ENCODE results near the gene SLC9A9. TPM values are rescaled to one million over a fixed set of nuclear protein-coding genes. Genes with fewer than 3 reads are reported as not detected.

Gene SLC9A9
- total and polyA plus RNA-seq, 2 of the 8 experiments (the other 6 are each of a cell fraction or from before 2014, with no cell fraction given), result 0.48 to 1.1 TPM

- H4K91ac ChIP-seq (replicated peaks; ENCODE audit: insufficient read length, low read length), result no peak overlapping the region
- no peak for DNase-seq (ENCODE audit: low read depth in 1 of 2, low spot score in 2 of 2)
- no peak overlapping the region for H3K4ac ChIP-seq (replicated peaks; ENCODE audit: insufficient read length, low read depth, low read length)
- H3K4me1 ChIP-seq (replicated peaks in 1 of 4; ENCODE audit: control insufficient read depth in 3 of 4, insufficient read depth in 4 of 4, low read length in 3 of 4), result no peaks in the 10 kb centered on the region
- FAIRE-seq, result no peak
- no peak overlapping the region for H4K8ac ChIP-seq (ENCODE audit: extremely low read depth, insufficient read depth, low read length)
- H3K14ac ChIP-seq (ENCODE audit: insufficient read length), result no peak overlapping the region
- ChIA-PET POLR2A (ENCODE audit: partially characterized antibody) (no interaction called here), CTCF (ENCODE audit: partially characterized antibody) (interaction anchor here (1.2 kb wide), 1 partner anchor 10 kb away, joined by 4 read pairs; no protein-coding TSS in a partner anchor)
- H2BK20ac ChIP-seq (ENCODE audit: low read length), result no peak overlapping the region
- no peaks in the 10 kb centered on the region for H3K36me3 ChIP-seq (ENCODE audit: control insufficient read depth in 2 of 4, insufficient read depth in 4 of 4, low read length in 3 of 4)
- no peak for TF ChIP-seq PHF8 (conservative IDR thresholded peaks at IDR 0.05; ENCODE audit: low read depth, low read length)
- TF ChIP-seq SIN3A (conservative IDR thresholded peaks at IDR 0.05 in 1 of 2, IDR thresholded peaks at IDR 0.05 in 1 of 2; ENCODE audit: low read depth in 1 of 2, low read length in 2 of 2), result no peak
- TF ChIP-seq ZNF274 (IDR thresholded peaks at IDR 0.05; ENCODE audit: borderline replicate concordance, extremely low read depth, low read length), result no peak
- no peak for TF ChIP-seq ATF2 (IDR thresholded peaks at IDR 0.05; ENCODE audit: low read length)
- H2AK5ac ChIP-seq (ENCODE audit: low read depth, low read length), result no peak overlapping the region
- no peak overlapping the region for H3K23ac ChIP-seq (ENCODE audit: insufficient read length)
- H3K4me2 ChIP-seq (ENCODE audit: insufficient read depth in 1 of 2, low read depth in 2 of 2, low read length in 2 of 2), result no peak overlapping the region
- H3K4me3 ChIP-seq (ENCODE audit: extremely low read depth in 1 of 4, insufficient read depth in 2 of 4, low read depth in 3 of 4, low read length in 4 of 4), result no peak overlapping the region
- no peak overlapping the region for H4K5ac ChIP-seq (ENCODE audit: insufficient read length, low read depth, low read length)
- no peaks in the 10 kb centered on the region for H4K20me1 ChIP-seq (replicated peaks in 1 of 2; ENCODE audit: control insufficient read depth in 1 of 2, insufficient read depth in 2 of 2, low read length in 2 of 2)
- H2BK120ac ChIP-seq (replicated peaks; ENCODE audit: low read depth, low read length), result no peak overlapping the region
- no peak overlapping the region for H3K18ac ChIP-seq (ENCODE audit: extremely low read depth, low read length)
- no peaks in the 10 kb centered on the region for H3K79me2 ChIP-seq (ENCODE audit: control insufficient read depth in 1 of 2, insufficient read depth in 2 of 2, low read length in 2 of 2)
- no peak overlapping the region for H3K27ac ChIP-seq (ENCODE audit: low read depth, low read length)
- no peaks in the 10 kb centered on the region for H3K9me3 ChIP-seq (ENCODE audit: insufficient read depth in 2 of 2, low read depth in 1 of 2, low read length in 1 of 2)
- H3K27me3 ChIP-seq (replicated peaks in 1 of 4; ENCODE audit: control insufficient read depth in 3 of 4, extremely low read depth in 1 of 4, insufficient read depth in 3 of 4, low read length in 3 of 4), result no peaks in the 10 kb centered on the region
- no peak overlapping the region for H3K56ac ChIP-seq (replicated peaks; ENCODE audit: insufficient read length, low read depth, low read length)
- H2BK12ac ChIP-seq (ENCODE audit: low read depth, low read length), result no peak overlapping the region
- no peak overlapping the region for H2AFZ ChIP-seq (ENCODE audit: low read length)
- H3K9ac ChIP-seq (replicated peaks in 1 of 4; ENCODE audit: extremely low read depth in 1 of 4, low read depth in 3 of 4, low read length in 3 of 4), result no peak overlapping the region
- H3K79me1 ChIP-seq (ENCODE audit: low read depth, low read length), result no peaks in the 10 kb centered on the region
- WGBS, 2 experiments (ENCODE audit: extremely low coverage in 1 of 2, insufficient coverage in 1 of 2, insufficient read length in 1 of 2, insufficient replicate concordance in 2 of 2, low coverage in 1 of 2, low lambda C conversion rate in 2 of 2, missing lambda C conversion rate in 1 of 2), result 90% methylated on average over 9 of the region's 9 CpGs; no CpG with 5 or more reads in 1 of the 2 experiments
- H3K23me2 ChIP-seq (ENCODE audit: low read depth, low read length), result no peaks in the 10 kb centered on the region
- H2BK15ac ChIP-seq (ENCODE audit: low read length), result no peak overlapping the region
- H2BK5ac ChIP-seq (ENCODE audit: low read depth, low read length), result no peak overlapping the region
These were observed 533.8 kb downstream of the SLC9A9 start for GRCh38 chr3:143314251-143315093.
